ENCODE data around the gene EXOC3. TPM values are rescaled to one million over a fixed set of nuclear protein-coding genes. Genes with fewer than 3 reads are reported as not detected.

The EXOC3 gene
- total RNA-seq, 2 experiments from 2014 or later, result 49.9 to 54.5 TPM

DNA sequence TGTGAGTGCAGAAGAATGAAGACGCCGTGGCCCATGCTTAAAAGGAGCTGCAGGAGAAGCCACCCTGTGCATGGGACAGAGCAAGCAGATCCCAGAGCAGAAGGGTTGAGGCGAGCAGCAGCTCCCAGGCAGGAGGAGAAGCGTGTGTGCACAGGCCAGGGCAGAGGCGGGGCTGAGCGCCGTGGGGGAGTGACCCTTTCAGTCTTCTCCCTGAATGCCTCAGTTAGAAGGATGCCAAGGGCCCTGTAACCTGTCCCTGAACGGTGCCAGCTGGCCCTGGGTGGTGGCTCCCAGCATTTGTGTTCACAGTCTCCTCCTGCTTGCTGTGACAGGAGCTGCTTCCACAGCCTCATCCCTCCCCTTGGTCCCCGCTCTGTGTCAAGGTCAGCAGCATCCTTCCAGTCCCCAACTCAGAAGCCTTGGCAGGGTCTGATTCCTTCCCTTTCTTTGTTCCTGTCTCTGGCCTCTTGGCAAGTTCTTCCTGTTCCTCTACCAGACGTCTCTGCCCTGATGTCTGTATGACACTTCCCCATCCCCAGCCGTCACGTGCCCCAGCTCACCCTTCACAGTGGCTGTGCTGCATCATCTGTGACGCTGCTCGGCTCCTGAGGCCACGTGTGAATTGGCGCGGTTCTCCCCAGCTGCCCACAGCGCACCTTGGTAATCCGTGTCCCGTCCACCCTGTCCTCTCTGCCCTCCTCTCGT is 5.2 kb downstream of the EXOC3 start:
- H3K9me3 Mint-ChIP-seq, result peaks cover 25% of the 10 kb centered on the region
- H3K4me3 Mint-ChIP-seq, result no peak overlapping the region
- H3K4me1 Mint-ChIP-seq (ENCODE audit: low read depth), result peaks cover 35% of the 10 kb centered on the region
- intact Hi-C loops (cut with micrococcal nuclease), result no loop called here
- H3K36me3 Mint-ChIP-seq, result peaks cover 63% of the 10 kb centered on the region
- no peaks in the 10 kb centered on the region for H3K27me3 Mint-ChIP-seq
- DNase-seq, result no peak
- ChIA-PET CTCF (interaction anchor here (0.9 to 3.3 kb wide), 5 partner anchors 13 to 205 kb away, joined by 4 to 11 read pairs (median 4); no protein-coding TSS in a partner anchor), POLR2A (no interaction called here)
- no peak overlapping the region for H3K27ac Mint-ChIP-seq

DNA sequence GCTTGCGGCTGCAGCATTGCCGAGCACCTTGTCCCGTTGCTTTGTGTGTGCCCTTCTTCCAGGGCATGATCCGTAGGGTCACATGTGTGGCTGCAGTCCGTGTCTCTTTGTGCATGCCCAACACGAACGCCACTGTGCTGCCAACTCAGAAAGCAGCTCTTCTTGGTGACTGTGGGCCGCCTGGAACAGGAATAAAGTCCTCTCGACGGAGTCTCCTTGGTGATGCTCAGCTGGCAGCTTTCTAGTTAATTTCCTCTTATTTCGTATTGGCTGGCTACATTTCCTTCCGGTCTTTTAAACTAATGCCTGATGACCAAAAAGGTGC is 5.8 kb downstream of the EXOC3 start:
- no peak for DNase-seq
- intact Hi-C loops (cut with micrococcal nuclease), result no loop called here
- Mint-ChIP-seq H3K27ac (no peak overlapping the region), H3K4me1 (ENCODE audit: low read depth) (peaks cover 37% of the 10 kb centered on the region), H3K9me3 (peaks cover 25% of the 10 kb centered on the region), H3K27me3 (no peaks in the 10 kb centered on the region), H3K36me3 (peaks cover 68% of the 10 kb centered on the region), H3K4me3 (no peak overlapping the region)
- CTCF ChIA-PET, result interaction anchor here (1.6 kb wide), 1 partner anchor 13 kb away, joined by 4 read pairs; no protein-coding TSS in a partner anchor
- POLR2A ChIA-PET, result no interaction called here

DNA sequence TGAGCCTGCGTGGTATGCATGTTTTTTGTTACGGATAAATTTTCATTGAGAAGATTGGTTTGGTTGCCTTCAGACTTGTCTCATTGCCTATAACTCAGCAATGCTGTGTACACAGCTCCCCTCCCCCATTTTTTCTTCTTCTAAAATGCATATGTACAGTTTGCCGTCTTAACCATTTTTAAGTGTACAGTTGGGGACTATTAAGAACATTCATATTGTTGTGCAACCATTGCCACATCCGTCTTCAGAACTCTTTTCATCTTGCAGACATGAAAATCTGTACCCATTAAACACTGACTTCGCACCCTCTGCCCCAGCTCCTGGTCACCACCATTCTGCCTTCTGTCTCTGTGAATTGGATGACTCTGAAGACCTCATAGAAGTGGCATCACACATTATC is 6.2 kb downstream of the EXOC3 start:
- H3K4me3 Mint-ChIP-seq, result no peak overlapping the region
- peaks cover 25% of the 10 kb centered on the region for H3K9me3 Mint-ChIP-seq
- intact Hi-C loops (cut with micrococcal nuclease), result no loop called here
- H3K4me1 Mint-ChIP-seq (ENCODE audit: low read depth), result peaks cover 37% of the 10 kb centered on the region
- no peak for DNase-seq
- H3K36me3 Mint-ChIP-seq, result peaks cover 70% of the 10 kb centered on the region
- no peaks in the 10 kb centered on the region for H3K27me3 Mint-ChIP-seq
- POLR2A ChIA-PET, result no interaction called here
- CTCF ChIA-PET, result no interaction called here
- H3K27ac Mint-ChIP-seq, result no peak overlapping the region

DNA sequence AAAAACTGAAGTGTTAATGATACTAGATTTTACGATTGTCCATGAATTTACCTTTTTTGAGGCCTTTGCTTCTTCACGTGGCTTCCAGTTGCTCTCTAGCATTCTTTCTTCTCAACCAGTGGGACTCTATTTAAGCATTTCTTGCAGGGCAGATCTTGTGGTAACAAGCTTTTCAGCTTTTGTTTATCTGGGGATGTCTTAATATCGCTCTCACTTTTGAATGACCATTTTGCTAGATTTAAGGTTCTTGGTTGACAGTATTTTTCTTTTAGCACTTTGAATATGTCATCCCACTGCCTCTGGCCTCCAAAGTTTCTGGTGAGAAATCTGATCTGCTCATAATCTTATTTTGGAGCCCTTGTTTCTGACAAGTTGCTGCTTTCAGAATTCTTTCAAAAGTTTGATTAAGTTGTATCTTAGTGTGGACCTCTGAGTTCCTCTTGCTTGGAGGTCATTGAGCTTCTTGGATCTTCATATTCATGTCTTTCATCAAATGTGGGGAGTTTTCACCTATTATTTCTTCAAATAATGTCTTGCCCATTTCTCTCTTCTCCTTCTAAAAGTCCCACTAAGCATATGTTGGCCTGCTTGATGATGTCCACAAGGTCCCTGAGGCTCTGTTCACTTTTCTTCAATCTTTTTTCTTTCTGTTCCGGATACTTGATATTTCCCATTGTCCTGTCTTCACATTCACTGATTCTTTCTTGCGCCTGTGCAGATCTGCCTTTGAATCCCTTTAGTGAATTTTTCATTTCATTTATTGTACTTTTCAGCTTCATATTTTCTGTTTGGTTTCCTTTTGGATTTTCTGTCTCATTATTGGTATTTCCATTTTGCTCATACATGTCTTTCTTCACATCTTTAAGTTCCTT is 8.8 kb downstream of the EXOC3 start:
- H3K9me3 Mint-ChIP-seq, result peaks cover 25% of the 10 kb centered on the region
- no peak overlapping the region for H3K27ac Mint-ChIP-seq
- H3K4me3 Mint-ChIP-seq, result no peak overlapping the region
- ChIA-PET POLR2A (no interaction called here), CTCF (interaction anchor here (1.7 kb wide), 1 partner anchor 21 kb away, joined by 4 read pairs; no protein-coding TSS in a partner anchor)
- no peak for DNase-seq
- peaks cover 76% of the 10 kb centered on the region for H3K36me3 Mint-ChIP-seq
- no peaks in the 10 kb centered on the region for H3K27me3 Mint-ChIP-seq
- peaks cover 29% of the 10 kb centered on the region for H3K4me1 Mint-ChIP-seq (ENCODE audit: low read depth)
- intact Hi-C loops (cut with micrococcal nuclease), result loop anchor here (10.0 kb wide), 1 partner anchor 237 kb away; the partner anchor contains the start of genes CCDC127 and SDHA

DNA sequence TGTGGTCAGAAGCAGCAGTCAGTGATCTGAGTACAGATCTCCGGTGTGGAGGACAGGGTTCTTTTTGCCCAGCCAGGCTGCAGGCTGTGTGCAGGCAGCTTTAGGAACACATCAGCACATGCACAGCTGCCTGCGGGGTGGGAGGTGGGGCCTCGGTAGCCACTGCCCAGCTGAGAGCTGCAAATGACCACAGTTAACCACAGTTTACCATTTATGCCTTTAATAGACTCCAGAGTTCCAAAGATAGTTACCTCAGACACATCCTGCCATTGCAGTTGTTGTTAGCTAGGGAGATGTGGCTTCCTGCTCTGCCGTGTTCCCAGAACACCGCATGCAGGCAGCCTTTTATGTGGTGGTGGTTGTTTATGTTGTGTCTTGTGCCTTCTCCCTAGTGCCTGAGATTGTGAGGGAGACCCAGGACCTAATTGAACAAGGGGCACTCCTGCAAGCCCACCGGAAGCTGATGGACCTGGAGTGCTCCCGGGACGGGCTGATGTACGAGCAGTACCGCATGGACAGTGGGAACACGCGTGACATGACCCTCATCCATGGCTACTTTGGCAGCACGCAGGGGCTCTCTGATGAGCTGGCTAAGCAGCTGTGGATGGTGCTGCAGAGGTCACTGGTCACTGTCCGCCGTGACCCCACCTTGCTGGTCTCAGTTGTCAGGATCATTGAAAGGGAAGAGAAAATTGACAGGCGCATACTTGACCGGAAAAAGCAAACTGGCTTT is 10.2 kb downstream of the EXOC3 start:
- ChIA-PET POLR2A (no interaction called here), CTCF (no interaction called here)
- Mint-ChIP-seq H3K27ac (peak overlapping the region; percentile 12), H3K36me3 (peaks cover 72% of the 10 kb centered on the region), H3K27me3 (no peaks in the 10 kb centered on the region), H3K4me3 (no peak overlapping the region), H3K9me3 (peaks cover 25% of the 10 kb centered on the region), H3K4me1 (ENCODE audit: low read depth) (peaks cover 29% of the 10 kb centered on the region)
- intact Hi-C loops (cut with micrococcal nuclease), result loop anchor here (10.0 kb wide), 1 partner anchor 238 kb away; the partner anchor contains the start of genes CCDC127 and SDHA
- no peak for DNase-seq

DNA sequence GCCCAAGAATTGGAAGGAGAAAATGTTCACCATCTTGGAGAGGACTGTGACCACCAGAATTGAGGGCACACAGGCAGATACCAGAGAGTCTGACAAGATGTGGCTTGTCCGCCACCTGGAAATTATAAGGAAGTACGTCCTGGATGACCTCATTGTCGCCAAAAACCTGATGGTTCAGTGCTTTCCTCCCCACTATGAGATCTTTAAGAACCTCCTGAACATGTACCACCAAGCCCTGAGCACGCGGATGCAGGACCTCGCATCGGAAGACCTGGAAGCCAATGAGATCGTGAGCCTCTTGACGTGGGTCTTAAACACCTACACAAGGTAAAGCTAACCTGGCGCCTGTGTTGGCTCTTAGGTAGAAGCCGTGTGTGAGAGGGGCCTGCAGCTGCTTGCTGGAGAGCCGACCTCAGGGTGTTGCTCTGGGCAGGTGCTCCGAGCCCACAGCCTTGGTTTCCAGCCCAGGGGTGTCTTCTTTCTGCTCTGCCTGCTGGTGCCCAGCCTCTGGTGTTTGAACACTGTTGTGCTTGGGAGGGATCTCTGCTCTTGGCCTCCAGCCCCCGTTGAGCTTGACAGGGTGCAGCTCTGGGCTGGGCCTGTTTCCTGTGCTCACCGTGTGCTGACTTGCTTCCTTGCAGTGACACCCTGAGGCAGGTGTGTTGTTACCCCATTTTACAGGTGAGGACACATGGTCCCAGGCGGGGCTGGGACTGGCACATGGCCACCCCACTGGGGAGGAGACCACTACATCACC is 10.9 kb downstream of the EXOC3 start:
- CTCF ChIA-PET, result no interaction called here
- no peak for DNase-seq
- POLR2A ChIA-PET, result no interaction called here
- Mint-ChIP-seq H3K4me1 (ENCODE audit: low read depth) (peaks cover 37% of the 10 kb centered on the region), H3K27me3 (no peaks in the 10 kb centered on the region), H3K9me3 (peaks cover 25% of the 10 kb centered on the region), H3K27ac (peak overlapping the region; percentile 25), H3K36me3 (peaks cover 71% of the 10 kb centered on the region), H3K4me3 (no peak overlapping the region)
- intact Hi-C loops (cut with micrococcal nuclease), result loop anchor here (10.0 kb wide), 1 partner anchor 239 kb away; the partner anchor contains the start of genes CCDC127 and SDHA

DNA sequence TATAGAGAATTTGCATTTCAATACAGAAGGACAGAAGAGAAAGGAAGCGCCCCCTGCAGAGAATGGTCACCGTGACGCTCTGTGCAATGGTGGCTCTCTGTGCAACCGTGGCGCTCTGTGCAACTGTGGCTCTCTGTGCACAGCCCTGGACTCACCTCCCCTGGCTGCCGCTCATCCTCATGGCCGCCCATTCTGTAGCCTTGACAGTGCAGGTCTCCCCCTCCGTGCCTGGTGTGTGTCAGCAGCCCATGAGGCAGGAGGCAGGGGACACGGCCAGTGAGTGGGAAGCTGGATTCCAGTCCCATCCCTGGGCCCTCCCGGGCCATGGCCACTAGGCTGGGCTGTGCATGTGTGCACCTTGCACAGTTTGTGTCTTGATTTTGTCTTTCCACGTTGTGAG is 12.0 kb downstream of the EXOC3 start:
- peaks cover 44% of the 10 kb centered on the region for H3K4me1 Mint-ChIP-seq (ENCODE audit: low read depth)
- no peak overlapping the region for H3K4me3 Mint-ChIP-seq
- H3K9me3 Mint-ChIP-seq, result peaks cover 25% of the 10 kb centered on the region
- ChIA-PET POLR2A (no interaction called here), CTCF (interaction anchor here (1.4 kb wide), 1 partner anchor 8 kb away, joined by 4 read pairs; no protein-coding TSS in a partner anchor)
- peaks cover 71% of the 10 kb centered on the region for H3K36me3 Mint-ChIP-seq
- no peak overlapping the region for H3K27ac Mint-ChIP-seq
- no peak for DNase-seq
- H3K27me3 Mint-ChIP-seq, result no peaks in the 10 kb centered on the region
- intact Hi-C loops (cut with micrococcal nuclease), result loop anchor here (5.0 to 10.0 kb wide), 2 partner anchors 78 to 240 kb away; partner anchors contain the start of genes CCDC127 and SDHA

DNA sequence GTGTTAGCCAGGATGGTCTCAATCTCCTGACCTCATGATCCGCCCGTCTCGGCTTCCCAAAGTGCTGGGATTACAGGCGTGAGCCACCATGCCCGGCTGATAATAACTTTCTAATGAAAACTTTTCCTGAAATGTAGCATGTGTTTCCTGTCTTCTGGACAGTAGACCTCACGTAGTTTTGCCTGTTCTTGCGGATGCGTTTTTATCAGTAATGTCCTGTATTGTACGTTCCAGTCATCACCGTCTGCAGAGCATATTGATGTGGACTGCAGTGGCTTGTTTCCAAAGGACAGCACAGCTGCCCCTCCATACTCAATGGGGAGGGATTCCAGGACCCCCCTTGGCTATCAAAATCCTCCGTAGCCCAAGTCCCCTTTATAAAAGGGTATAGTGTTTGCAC is 12.8 kb downstream of the EXOC3 start:
- peaks cover 50% of the 10 kb centered on the region for H3K4me1 Mint-ChIP-seq (ENCODE audit: low read depth)
- no peak overlapping the region for H3K27ac Mint-ChIP-seq
- CTCF ChIA-PET, result interaction anchor here (1.4 kb wide), 1 partner anchor 9 kb away, joined by 4 read pairs; no protein-coding TSS in a partner anchor
- no peak overlapping the region for H3K4me3 Mint-ChIP-seq
- peaks cover 21% of the 10 kb centered on the region for H3K9me3 Mint-ChIP-seq
- POLR2A ChIA-PET, result no interaction called here
- intact Hi-C loops (cut with micrococcal nuclease), result loop anchor here (5.0 to 10.0 kb wide), 2 partner anchors 79 to 241 kb away; partner anchors contain the start of genes CCDC127 and SDHA
- H3K36me3 Mint-ChIP-seq, result peaks cover 71% of the 10 kb centered on the region
- DNase-seq, result no peak
- no peaks in the 10 kb centered on the region for H3K27me3 Mint-ChIP-seq

DNA sequence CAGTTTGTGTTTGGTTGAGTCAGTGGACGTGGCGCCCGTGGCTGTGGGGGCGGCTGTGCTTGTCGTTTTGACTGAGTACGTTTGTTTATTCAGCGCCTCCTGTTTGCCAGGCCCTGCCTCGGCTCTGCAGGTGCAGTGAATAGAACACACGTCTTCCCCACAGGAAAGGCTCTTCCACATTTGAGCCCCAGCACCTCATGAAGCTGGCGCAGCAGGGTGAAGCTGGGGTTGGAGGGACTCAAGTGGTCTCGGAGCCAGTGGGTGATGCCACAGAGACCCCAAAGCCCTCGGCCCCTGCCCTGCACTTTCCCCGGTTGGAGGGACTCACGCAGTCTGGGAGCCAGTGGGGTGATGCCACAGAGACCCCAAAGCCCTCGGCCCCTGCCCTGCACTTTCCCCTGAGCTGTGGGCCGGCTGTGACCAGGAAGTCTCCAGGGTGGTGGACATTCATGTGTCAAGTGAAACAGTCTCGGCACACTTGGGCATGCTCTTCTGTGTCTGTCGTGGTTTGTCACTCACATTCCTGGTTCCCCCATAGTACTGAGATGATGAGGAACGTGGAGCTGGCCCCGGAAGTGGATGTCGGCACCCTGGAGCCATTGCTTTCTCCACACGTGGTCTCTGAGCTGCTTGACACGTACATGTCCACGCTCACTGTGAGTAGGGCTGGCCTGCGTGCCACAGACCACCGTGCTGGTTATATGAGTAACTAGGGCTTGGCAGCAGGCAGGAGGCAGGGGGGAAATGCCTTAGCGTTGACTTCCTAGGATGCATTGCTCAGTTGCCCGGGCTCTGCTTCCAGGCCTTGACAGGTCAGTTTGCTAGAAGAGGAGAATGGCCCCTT is 13.6 kb downstream of the EXOC3 start:
- DNase-seq, result no peak
- intact Hi-C loops (cut with micrococcal nuclease), result loop anchor here (5.0 to 10.0 kb wide), 2 partner anchors 79 to 242 kb away; partner anchors contain the start of genes CCDC127 and SDHA
- Mint-ChIP-seq H3K9me3 (peaks cover 14% of the 10 kb centered on the region), H3K27ac (peak overlapping the region; percentile 32), H3K27me3 (no peaks in the 10 kb centered on the region), H3K4me3 (no peak overlapping the region), H3K4me1 (ENCODE audit: low read depth) (peaks cover 52% of the 10 kb centered on the region), H3K36me3 (peaks cover 66% of the 10 kb centered on the region)
- ChIA-PET POLR2A (no interaction called here), CTCF (interaction anchor here (0.7 to 2.8 kb wide), 2 partner anchors 10 to 17 kb away, joined by 3 to 18 read pairs; no protein-coding TSS in a partner anchor)

DNA sequence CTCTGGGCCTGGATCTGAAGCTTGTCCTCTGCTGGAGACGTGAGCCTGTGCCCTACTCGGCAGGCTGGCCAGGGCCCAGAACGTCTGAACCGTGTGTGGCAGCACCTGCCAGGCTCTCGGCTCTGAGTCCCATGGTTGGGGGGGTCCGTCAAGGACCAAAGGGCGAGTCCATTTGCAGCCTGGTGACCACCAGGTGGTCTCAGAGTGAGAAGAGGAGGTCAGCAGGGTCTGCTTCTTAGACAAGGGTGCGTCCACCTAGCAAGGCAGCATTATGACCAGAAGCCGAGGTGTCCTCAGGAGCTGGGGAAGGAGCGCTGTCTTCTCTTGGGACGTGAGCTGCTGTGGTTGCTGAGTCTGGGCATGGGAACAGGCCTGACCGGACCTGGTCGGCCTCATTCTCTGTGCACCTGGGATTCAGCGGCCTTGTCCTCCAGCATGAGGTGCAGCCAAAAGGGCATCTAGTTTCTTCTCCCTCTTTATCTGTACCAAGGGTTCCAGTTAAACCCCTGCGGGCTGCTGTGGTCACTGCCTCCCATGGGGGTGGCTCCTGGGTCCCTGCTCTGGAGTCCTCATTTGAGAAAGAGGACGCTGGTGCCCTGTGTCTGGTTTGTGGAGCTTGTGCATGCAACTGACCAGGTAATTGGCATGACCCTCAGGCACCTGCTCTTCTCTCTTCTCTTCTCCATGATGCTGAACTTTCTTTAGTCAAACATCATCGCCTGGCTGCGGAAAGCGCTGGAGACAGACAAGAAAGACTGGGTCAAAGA is 14.4 kb downstream of the EXOC3 start:
- DNase-seq, result no peak
- CTCF ChIA-PET, result interaction anchor here (2.8 kb wide), 1 partner anchor 11 kb away, joined by 18 read pairs; no protein-coding TSS in a partner anchor
- intact Hi-C loops (cut with micrococcal nuclease), result loop anchor here (5.0 to 10.0 kb wide), 2 partner anchors 80 to 243 kb away; partner anchors contain the start of genes CCDC127 and SDHA
- Mint-ChIP-seq H3K4me1 (ENCODE audit: low read depth) (peaks cover 60% of the 10 kb centered on the region), H3K27me3 (no peaks in the 10 kb centered on the region), H3K9me3 (peaks cover 6% of the 10 kb centered on the region), H3K27ac (peak overlapping the region; percentile 32), H3K36me3 (peaks cover 66% of the 10 kb centered on the region), H3K4me3 (no peak overlapping the region)
- POLR2A ChIA-PET, result no interaction called here
